DND-41 (cell line): ENCODE measurements around the gene TNFSF12.
A peak's percentile ranks its signal among the peaks of the same experiment; 100 is the strongest.

Experiments used
- ATAC-seq: fragments of 200-7000 bp; cut with Tn5 transposase; 3 replicates; pipeline ENCODE4 v1.9.1; 2021; ENCODE audit warnings: low read depth; ENCODE audit not compliant: insufficient read depth
- DNase-seq: peaks from one replicate; pipeline ENCODE4 v3.0.0-alpha.2; 2020
- H2AFZ ChIP-seq: 2 replicates; pipeline ENCODE4 v1.6.0; 2012; ENCODE audit warnings: low read depth, low read length
- H3K27ac ChIP-seq: 2 replicates; pipeline ENCODE4 v1.5.1; 2012; ENCODE audit warnings: low read length, inconsistent platforms
- H3K27me3 ChIP-seq: fragments of 200-600 bp; sonication (generic); 2 replicates; pipeline ENCODE4 v1.6.0; 2012; ENCODE audit warnings: low read length, mild to moderate bottlenecking, inconsistent platforms; ENCODE audit not compliant: insufficient read depth, poor library complexity
- H3K36me3 ChIP-seq: 2 replicates; pipeline ENCODE4 v1.5.1; 2012; ENCODE audit warnings: low read length, inconsistent platforms; ENCODE audit not compliant: insufficient read depth
- H3K4me1 ChIP-seq: 2 replicates; pipeline ENCODE4 v1.5.1; 2012; ENCODE audit warnings: mild to moderate bottlenecking, low read length; ENCODE audit not compliant: insufficient read depth
- H3K4me2 ChIP-seq: 2 replicates; pipeline ENCODE4 v1.6.0; 2012; ENCODE audit warnings: mild to moderate bottlenecking, moderate library complexity, low read length, inconsistent platforms; ENCODE audit not compliant: insufficient read depth
- H3K4me3 ChIP-seq, 2 experiments: fragments of 200-600 bp in 1 of 2; shearing (Covaris generic) in 1 of 2; 2 replicates each; pipeline ENCODE4 v1.5.1; 2012 to 2016; ENCODE audit warnings: inconsistent platforms in 2 of 2, low read length in 2 of 2, mild to moderate bottlenecking in 2 of 2, low read depth in 1 of 2, moderate library complexity in 1 of 2
- H3K79me2 ChIP-seq: 2 replicates; pipeline ENCODE4 v1.6.0; 2012; ENCODE audit warnings: low read length, inconsistent platforms; ENCODE audit not compliant: insufficient read depth
- H3K9ac ChIP-seq: 2 replicates; pipeline ENCODE4 v1.6.0; 2012; ENCODE audit warnings: low read depth, mild to moderate bottlenecking, inconsistent platforms, low read length, moderate library complexity
- H3K9me3 ChIP-seq: 2 replicates; pipeline ENCODE4 v1.5.1; 2012; ENCODE audit warnings: low read length, moderate library complexity, mild to moderate bottlenecking, inconsistent platforms; ENCODE audit not compliant: insufficient read depth, severe bottlenecking
- H4K20me1 ChIP-seq: 2 replicates; pipeline ENCODE4 v1.6.0; 2012; ENCODE audit warnings: low read length; ENCODE audit not compliant: insufficient read depth
- EZH2 ChIP-seq: IDR thresholded peaks from 3 replicates; pipeline ENCODE4 v1.6.1; 2012; ENCODE audit warnings: borderline replicate concordance, low read depth, mild to moderate bottlenecking, moderate library complexity, low read length, inconsistent platforms; ENCODE audit not compliant: severe bottlenecking
- TF ChIP-seq, protein P1 (sequence below): IDR thresholded peaks from 2 replicates; pipeline ENCODE4 v1.5.1; 2012; ENCODE audit warnings: borderline replicate concordance, low read length, moderate library complexity, mild to moderate bottlenecking; ENCODE audit not compliant: poor library complexity, severe bottlenecking; ENCODE audit errors: extremely low read depth

Gene TNFSF12

GRCh38 chr17:7589204-7589868 lies 40.5 kb downstream of the TNFSF12 start:
- TF ChIP-seq EZH2: no peak
- TF ChIP-seq, protein P1, sequence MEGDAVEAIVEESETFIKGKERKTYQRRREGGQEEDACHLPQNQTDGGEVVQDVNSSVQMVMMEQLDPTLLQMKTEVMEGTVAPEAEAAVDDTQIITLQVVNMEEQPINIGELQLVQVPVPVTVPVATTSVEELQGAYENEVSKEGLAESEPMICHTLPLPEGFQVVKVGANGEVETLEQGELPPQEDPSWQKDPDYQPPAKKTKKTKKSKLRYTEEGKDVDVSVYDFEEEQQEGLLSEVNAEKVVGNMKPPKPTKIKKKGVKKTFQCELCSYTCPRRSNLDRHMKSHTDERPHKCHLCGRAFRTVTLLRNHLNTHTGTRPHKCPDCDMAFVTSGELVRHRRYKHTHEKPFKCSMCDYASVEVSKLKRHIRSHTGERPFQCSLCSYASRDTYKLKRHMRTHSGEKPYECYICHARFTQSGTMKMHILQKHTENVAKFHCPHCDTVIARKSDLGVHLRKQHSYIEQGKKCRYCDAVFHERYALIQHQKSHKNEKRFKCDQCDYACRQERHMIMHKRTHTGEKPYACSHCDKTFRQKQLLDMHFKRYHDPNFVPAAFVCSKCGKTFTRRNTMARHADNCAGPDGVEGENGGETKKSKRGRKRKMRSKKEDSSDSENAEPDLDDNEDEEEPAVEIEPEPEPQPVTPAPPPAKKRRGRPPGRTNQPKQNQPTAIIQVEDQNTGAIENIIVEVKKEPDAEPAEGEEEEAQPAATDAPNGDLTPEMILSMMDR: no peak
- no peak overlapping the region for H2AFZ ChIP-seq
- peaks cover 23% of the 10 kb centered on the region for H3K79me2 ChIP-seq
- ATAC-seq (no peak), DNase-seq (no peak)
- no peaks in the 10 kb centered on the region for H3K9me3 ChIP-seq
- H3K27ac ChIP-seq: no peak overlapping the region
- no peak overlapping the region for H3K4me3 ChIP-seq
- H3K9ac ChIP-seq: no peak overlapping the region
- H4K20me1 ChIP-seq: 0 out of 2 replicates have a peak, but pooled peaks cover 3% of the 10 kb centered on the region
- peaks cover 86% of the 10 kb centered on the region for H3K36me3 ChIP-seq
- peaks cover 16% of the 10 kb centered on the region for H3K4me1 ChIP-seq
- H3K27me3 ChIP-seq: no peaks in the 10 kb centered on the region
- H3K4me2 ChIP-seq: no peak overlapping the region

- Histone ChIP-seq H3K4me1 (peaks cover 8% of the 10 kb centered on the region), H3K27me3 (no peaks in the 10 kb centered on the region), H3K4me3 (no peak within 1 kb of the TSS), H3K27ac (no peak within 1 kb of the TSS), H3K9me3 (no peaks in the 10 kb centered on the region), H3K4me2 (no peak within 1 kb of the TSS), H4K20me1 (0 out of 2 replicates have a peak, but pooled peaks cover 3% of the 10 kb centered on the region), H3K36me3 (peaks cover 92% of the 10 kb centered on the region), H3K9ac (no peak within 1 kb of the TSS), H2AFZ (no peak within 1 kb of the TSS), H3K79me2 (peaks cover 16% of the 10 kb centered on the region)
- TF ChIP-seq, protein P1: no peak
- TF ChIP-seq EZH2: no peak
- DNase-seq (no peak), ATAC-seq (no peak)
Observed at GRCh38 chr17:7589891-7590691, 41.2 kb downstream of the TNFSF12 start, which contains the start of gene SOX15. SOX15 (minus strand) TSS chr17:7590094; CDS start chr17:7589676, 418 bp downstream.

GRCh38 chr17:7590743-7591142 lies 41.9 kb downstream of the TNFSF12 start:
- Histone ChIP-seq H3K27ac (no peak overlapping the region), H3K36me3 (peaks cover 95% of the 10 kb centered on the region), H3K79me2 (peaks cover 9% of the 10 kb centered on the region), H3K27me3 (no peaks in the 10 kb centered on the region), H2AFZ (no peak overlapping the region), H3K9me3 (no peaks in the 10 kb centered on the region), H4K20me1 (0 out of 2 replicates have a peak, but pooled peaks cover 3% of the 10 kb centered on the region), H3K4me3 (no peak overlapping the region), H3K9ac (no peak overlapping the region), H3K4me1 (peaks cover 2% of the 10 kb centered on the region), H3K4me2 (no peak overlapping the region)
- 0 out of 3 replicates have a peak, but pooled peaks have one; percentile 20 for ATAC-seq
- DNase-seq: no peak
- TF ChIP-seq, protein P1: no peak
- no peak for TF ChIP-seq EZH2
